WTC11 (cell line): Measurements from ENCODE around the gene INTS12. TPM values are rescaled to one million over a fixed set of nuclear protein-coding genes. Genes with fewer than 3 reads are reported as not detected.

Experiments used
- ATAC-seq: fragments of 200-7000 bp; cut with Tn5 transposase; 2 replicates; pipeline ENCODE4 v1.10.0; 2021; ENCODE audit warnings: mild to moderate bottlenecking, moderate library complexity
- CTCF ChIA-PET: fragments of 300-600 bp; sonication (Branson Sonifier 250); formaldehyde crosslinking; loops from one replicate; lab custom pipeline; 2021; ENCODE audit warnings: antibody characterized with exemption; lab: Charles Lee
- POLR2A ChIA-PET: fragments of 350-600 bp; sonication (Branson Sonifier 250); formaldehyde crosslinking; loops from one replicate; lab custom pipeline; 2021; ENCODE audit warnings: antibody characterized with exemption; lab: Charles Lee
- DNase-seq: peaks from one replicate; pipeline ENCODE4 v3.0.0; 2021; ENCODE audit warnings: low spot score
- H3K27ac Mint-ChIP-seq: 2 replicates; pipeline ENCODE4 v1.8.0; 2021; ENCODE audit warnings: mixed read lengths
- H3K27me3 Mint-ChIP-seq: 2 replicates; pipeline ENCODE4 v1.8.0; 2021; ENCODE audit warnings: low read depth, mild to moderate bottlenecking, moderate library complexity, mixed read lengths
- H3K36me3 Mint-ChIP-seq: 2 replicates; pipeline ENCODE4 v1.8.0; 2021; ENCODE audit warnings: mixed read lengths
- H3K4me1 Mint-ChIP-seq: 2 replicates; pipeline ENCODE4 v1.8.0; 2022; ENCODE audit warnings: mixed read lengths
- H3K4me3 Mint-ChIP-seq: 2 replicates; pipeline ENCODE4 v1.8.0; 2021; ENCODE audit warnings: mild to moderate bottlenecking, moderate library complexity, mixed read lengths
- H3K9me3 Mint-ChIP-seq: 2 replicates; pipeline ENCODE4 v1.8.0; 2021; ENCODE audit warnings: mixed read lengths
- CDX4 ChIP-seq: fragments of 250-450 bp; sonication (Bioruptor Pico); IDR thresholded peaks from 2 replicates; pipeline ENCODE4 v1.9.0; 2021; ENCODE audit warnings: moderate library complexity, mild to moderate bottlenecking, inconsistent platforms, borderline replicate concordance
- E2F4 ChIP-seq: sonication (generic); formaldehyde crosslinking; IDR thresholded peaks from 2 replicates; pipeline ENCODE4 v1.8.1; 2022; ENCODE audit warnings: low read depth, mild to moderate bottlenecking, moderate library complexity, missing genetic modification reagents, borderline replicate concordance
- FOXK1 ChIP-seq: sonication (generic); formaldehyde crosslinking; IDR thresholded peaks from 2 replicates; pipeline ENCODE4 v1.8.0; 2022; ENCODE audit warnings: mild to moderate bottlenecking, moderate library complexity, missing genetic modification reagents
- FOXP4 ChIP-seq: sonication (generic); formaldehyde crosslinking; IDR thresholded peaks from 2 replicates; pipeline ENCODE4 v1.8.0; 2022; ENCODE audit warnings: mild to moderate bottlenecking, missing genetic modification reagents
- NR3C1 ChIP-seq: sonication (generic); formaldehyde crosslinking; conservative IDR thresholded peaks from 2 replicates; pipeline ENCODE4 v1.8.1; 2023; ENCODE audit warnings: low read depth, mild to moderate bottlenecking, missing genetic modification reagents
- PRDM15 ChIP-seq: sonication (generic); formaldehyde crosslinking; IDR thresholded peaks from 2 replicates; pipeline ENCODE4 v1.8.0; 2022; ENCODE audit warnings: missing genetic modification reagents
- PRRX2 ChIP-seq: fragments of 250-450 bp; sonication (Bioruptor Pico); IDR thresholded peaks from 2 replicates; pipeline ENCODE4 v1.8.0; 2021; ENCODE audit warnings: mild to moderate bottlenecking
- SMAD3 ChIP-seq: sonication (generic); formaldehyde crosslinking; IDR thresholded peaks from 2 replicates; pipeline ENCODE4 v1.8.0; 2022; ENCODE audit warnings: missing genetic modification reagents, mild to moderate bottlenecking, borderline replicate concordance
- SOX15 ChIP-seq: fragments of 250-450 bp; sonication (Bioruptor Pico); IDR thresholded peaks from 2 replicates; pipeline ENCODE4 v1.9.0; 2021; ENCODE audit warnings: mild to moderate bottlenecking
- STAT6 ChIP-seq: sonication (generic); formaldehyde crosslinking; conservative IDR thresholded peaks from 2 replicates; pipeline ENCODE4 v1.8.1; 2023; ENCODE audit warnings: mild to moderate bottlenecking, low read depth, missing genetic modification reagents, moderate library complexity
- USF1 ChIP-seq: sonication (generic); formaldehyde crosslinking; IDR thresholded peaks from 2 replicates; pipeline ENCODE4 v1.8.0; 2022; ENCODE audit warnings: mild to moderate bottlenecking, missing genetic modification reagents
- USF2 ChIP-seq: sonication (generic); formaldehyde crosslinking; IDR thresholded peaks from 2 replicates; pipeline ENCODE4 v1.8.1; 2023; ENCODE audit warnings: mild to moderate bottlenecking, missing genetic modification reagents, moderate library complexity
- ZNF232 ChIP-seq: sonication (generic); formaldehyde crosslinking; IDR thresholded peaks from 2 replicates; pipeline ENCODE4 v1.8.0; 2022; ENCODE audit warnings: mild to moderate bottlenecking, missing genetic modification reagents
- ZNF263 ChIP-seq: sonication (generic); formaldehyde crosslinking; IDR thresholded peaks from 2 replicates; pipeline ENCODE4 v1.8.1; 2022; ENCODE audit warnings: low read depth, mild to moderate bottlenecking, moderate library complexity, missing genetic modification reagents
- ZNF416 ChIP-seq: fragments of 250-450 bp; sonication (Bioruptor Pico); IDR thresholded peaks from 2 replicates; pipeline ENCODE4 v1.9.0; 2021; ENCODE audit warnings: mild to moderate bottlenecking, inconsistent platforms
- ZSCAN18 ChIP-seq: fragments of 250-450 bp; sonication (Bioruptor Pico); IDR thresholded peaks from 2 replicates; pipeline ENCODE4 v2.1.2; 2022; ENCODE audit warnings: mild to moderate bottlenecking, moderate library complexity
- total RNA-seq: library from RNA; stranded (reverse); gene quantifications from 3 replicates; pipeline ENCODE4 v1.2.3, GENCODE V29; 2021

Gene INTS12
- total RNA-seq, 1 experiment from 2014 or later: 10.0 TPM

GRCh38 chr4:105725623-105726022, 17.1 kb upstream of the INTS12 start:
- ATAC-seq (no peak), DNase-seq (no peak)
- H3K27ac Mint-ChIP-seq: no peak overlapping the region
- no peaks in the 10 kb centered on the region for H3K4me1 Mint-ChIP-seq
- peaks cover 20% of the 10 kb centered on the region for H3K9me3 Mint-ChIP-seq
- no peak for TF ChIP-seq ZNF232 (CRISPR knock-in tag)
- POLR2A ChIA-PET: no interaction called here
- no peak overlapping the region for H3K4me3 Mint-ChIP-seq
- H3K36me3 Mint-ChIP-seq: peaks cover 43% of the 10 kb centered on the region
- CTCF ChIA-PET: no interaction called here
- H3K27me3 Mint-ChIP-seq: no peaks in the 10 kb centered on the region

- Mint-ChIP-seq H3K4me3 (no peak overlapping the region), H3K27me3 (no peaks in the 10 kb centered on the region), H3K27ac (no peak overlapping the region), H3K9me3 (peaks cover 10% of the 10 kb centered on the region), H3K36me3 (peaks cover 30% of the 10 kb centered on the region)
- ChIA-PET POLR2A (no interaction called here), CTCF (no interaction called here)
- ATAC-seq: no peak
- DNase-seq: no peak
- TF ChIP-seq ZSCAN18: no peak
- no peak for TF ChIP-seq SMAD3 (CRISPR knock-in tag)
- no peak for TF ChIP-seq NR3C1 (CRISPR knock-in tag)
- TF ChIP-seq, all 79 proteins: peak for 0
- peaks cover 2% of the 10 kb centered on the region; the same call in 1 of the 2 replicates for H3K4me1 Mint-ChIP-seq
Measured at GRCh38 chr4:105719204-105719603, 10.7 kb upstream of the INTS12 start.

- CTCF ChIA-PET: no interaction called here
- POLR2A ChIA-PET: no interaction called here
- H3K27me3 Mint-ChIP-seq: no peaks in the 10 kb centered on the region
- H3K4me1 Mint-ChIP-seq: peaks cover 2% of the 10 kb centered on the region; the same call in 1 of the 2 replicates
- peaks cover 24% of the 10 kb centered on the region for H3K36me3 Mint-ChIP-seq
- ATAC-seq: no peak
- no peak overlapping the region for H3K4me3 Mint-ChIP-seq
- H3K9me3 Mint-ChIP-seq: peaks cover 10% of the 10 kb centered on the region
- DNase-seq: no peak
- H3K27ac Mint-ChIP-seq: no peak overlapping the region
- TF ChIP-seq ZNF263 (no peak), ZNF416 (CRISPR knock-in tag) (no peak), STAT6 (no peak), CDX4 (CRISPR knock-in tag) (no peak), FOXK1 (CRISPR knock-in tag) (no peak), PRRX2 (CRISPR knock-in tag) (no peak), USF1 (CRISPR knock-in tag) (no peak), PRDM15 (CRISPR knock-in tag) (no peak), E2F4 (CRISPR knock-in tag) (no peak), USF2 (CRISPR knock-in tag) (no peak), FOXP4 (CRISPR knock-in tag) (no peak), SOX15 (CRISPR knock-in tag) (no peak)
Measured at GRCh38 chr4:105715692-105716278, 7.3 kb upstream of the INTS12 start.
